Dendritic cell treated with granulocyte-macrophage colony-stimulating factor and Interleukin-4, amounts not matched to agents 40 ng/mL and 50 ng/mL, for 4 days (primary cell): ENCODE measurements around the gene DSN1.

Experiments used
- H3K27ac Mint-ChIP-seq: one replicate; pipeline ENCODE4 v1.8.0; 2022; ENCODE audit warnings: mild to moderate bottlenecking, mixed read lengths
- H3K27me3 Mint-ChIP-seq: one replicate; pipeline ENCODE4 v1.8.0; 2022; ENCODE audit warnings: mild to moderate bottlenecking, mixed read lengths
- H3K36me3 Mint-ChIP-seq: one replicate; pipeline ENCODE4 v1.8.0; 2022; ENCODE audit warnings: low read depth, mixed read lengths
- H3K4me1 Mint-ChIP-seq: one replicate; pipeline ENCODE4 v1.8.0; 2022; ENCODE audit warnings: low read depth, mixed read lengths
- H3K4me3 Mint-ChIP-seq: one replicate; pipeline ENCODE4 v1.8.0; 2022; ENCODE audit warnings: mild to moderate bottlenecking, moderate library complexity, mixed read lengths
- H3K9me3 Mint-ChIP-seq: one replicate; pipeline ENCODE4 v1.8.0; 2022; ENCODE audit warnings: mixed read lengths
- intact Hi-C: fragments of 100-400 bp; cut with micrococcal nuclease; formaldehyde crosslinking; loops from one replicate; pipeline ENCODE4 v1.15.0; 2022

DSN1 gene

GRCh38 chr20:36786246-36786645 lies 12.7 kb upstream of the DSN1 start:
- H3K27me3 Mint-ChIP-seq, result no peaks in the 10 kb centered on the region
- no peak overlapping the region for H3K27ac Mint-ChIP-seq
- H3K9me3 Mint-ChIP-seq, result no peaks in the 10 kb centered on the region
- intact Hi-C loops, result no loop called here
- H3K4me3 Mint-ChIP-seq, result no peak overlapping the region
- no peaks in the 10 kb centered on the region for H3K4me1 Mint-ChIP-seq
- peaks cover 76% of the 10 kb centered on the region for H3K36me3 Mint-ChIP-seq

- H3K27ac Mint-ChIP-seq, result no peak overlapping the region
- H3K27me3 Mint-ChIP-seq, result no peaks in the 10 kb centered on the region
- no peaks in the 10 kb centered on the region for H3K9me3 Mint-ChIP-seq
- no peak overlapping the region for H3K4me3 Mint-ChIP-seq
- peaks cover 74% of the 10 kb centered on the region for H3K36me3 Mint-ChIP-seq
- intact Hi-C loops, result no loop called here
- H3K4me1 Mint-ChIP-seq, result no peaks in the 10 kb centered on the region
Observed at GRCh38 chr20:36785308-36785707, 11.7 kb upstream of the DSN1 start.

GRCh38 chr20:36784900-36785299 lies 11.3 kb upstream of the DSN1 start:
- Mint-ChIP-seq H3K36me3 (peaks cover 78% of the 10 kb centered on the region), H3K4me1 (no peaks in the 10 kb centered on the region), H3K27me3 (no peaks in the 10 kb centered on the region), H3K27ac (no peak overlapping the region), H3K4me3 (no peak overlapping the region), H3K9me3 (no peaks in the 10 kb centered on the region)
- intact Hi-C loops, result no loop called here

- Mint-ChIP-seq H3K27ac (no peak overlapping the region), H3K9me3 (no peaks in the 10 kb centered on the region), H3K27me3 (no peaks in the 10 kb centered on the region), H3K4me3 (no peak overlapping the region), H3K36me3 (peaks cover 82% of the 10 kb centered on the region), H3K4me1 (peaks cover 1% of the 10 kb centered on the region)
- intact Hi-C loops, result no loop called here
Observed at GRCh38 chr20:36784116-36784515, 10.6 kb upstream of the DSN1 start.

- H3K27me3 Mint-ChIP-seq, result no peaks in the 10 kb centered on the region
- intact Hi-C loops, result loop anchor here (10.0 kb wide), 1 partner anchor 85 kb away; a partner anchor contains a TSS
- H3K36me3 Mint-ChIP-seq, result peaks cover 49% of the 10 kb centered on the region
- peaks cover 46% of the 10 kb centered on the region for H3K4me1 Mint-ChIP-seq
- H3K9me3 Mint-ChIP-seq, result no peaks in the 10 kb centered on the region
- H3K4me3 Mint-ChIP-seq, result no peak overlapping the region
- H3K27ac Mint-ChIP-seq, result peak overlapping the region; percentile 91
Observed at GRCh38 chr20:36779656-36780025, 6.1 kb upstream of the DSN1 start.

GRCh38 chr20:36778831-36779655 lies 5.5 kb upstream of the DSN1 start:
- peaks cover 46% of the 10 kb centered on the region for H3K36me3 Mint-ChIP-seq
- no peak overlapping the region for H3K4me3 Mint-ChIP-seq
- no peaks in the 10 kb centered on the region for H3K27me3 Mint-ChIP-seq
- peak overlapping the region; percentile 91 for H3K27ac Mint-ChIP-seq
- peaks cover 52% of the 10 kb centered on the region for H3K4me1 Mint-ChIP-seq
- intact Hi-C loops, result loop anchor here (10.0 kb wide), 1 partner anchor 86 kb away; a partner anchor contains a TSS
- no peaks in the 10 kb centered on the region for H3K9me3 Mint-ChIP-seq

- peak overlapping the region; percentile 91 for H3K27ac Mint-ChIP-seq
- intact Hi-C loops, result loop anchor here (10.0 kb wide), 1 partner anchor 87 kb away; a partner anchor contains a TSS
- no peaks in the 10 kb centered on the region for H3K27me3 Mint-ChIP-seq
- no peak overlapping the region for H3K4me3 Mint-ChIP-seq
- peaks cover 63% of the 10 kb centered on the region for H3K4me1 Mint-ChIP-seq
- peaks cover 37% of the 10 kb centered on the region for H3K36me3 Mint-ChIP-seq
- H3K9me3 Mint-ChIP-seq, result no peaks in the 10 kb centered on the region
Observed at GRCh38 chr20:36777576-36777975, 4.0 kb upstream of the DSN1 start.

GRCh38 chr20:36777167-36777566 lies 3.6 kb upstream of the DSN1 start:
- no peaks in the 10 kb centered on the region for H3K27me3 Mint-ChIP-seq

GRCh38 chr20:36775826-36776225 lies 2.3 kb upstream of the DSN1 start:
- no peaks in the 10 kb centered on the region for H3K9me3 Mint-ChIP-seq
- peaks cover 76% of the 10 kb centered on the region for H3K4me1 Mint-ChIP-seq
- no peak overlapping the region for H3K4me3 Mint-ChIP-seq
- H3K36me3 Mint-ChIP-seq, result peaks cover 32% of the 10 kb centered on the region
- peak overlapping the region; percentile 91 for H3K27ac Mint-ChIP-seq
- intact Hi-C loops, result loop anchor here (10.0 kb wide), 1 partner anchor 89 kb away; a partner anchor contains a TSS
- no peaks in the 10 kb centered on the region for H3K27me3 Mint-ChIP-seq

More at GRCh38 chr20:36777167-36777566, 3.6 kb upstream of the DSN1 start:
- Mint-ChIP-seq H3K36me3 (peaks cover 35% of the 10 kb centered on the region), H3K9me3 (no peaks in the 10 kb centered on the region), H3K27ac (peak overlapping the region; percentile 91), H3K4me1 (peaks cover 67% of the 10 kb centered on the region), H3K4me3 (no peak overlapping the region)
- intact Hi-C loops, result loop anchor here (10.0 kb wide), 1 partner anchor 88 kb away; a partner anchor contains a TSS

- H3K4me1 Mint-ChIP-seq, result peaks cover 76% of the 10 kb centered on the region
- intact Hi-C loops, result loop anchor here (10.0 kb wide), 1 partner anchor 90 kb away; a partner anchor contains a TSS
- H3K4me3 Mint-ChIP-seq, result peak overlapping the region; percentile 53
- no peaks in the 10 kb centered on the region for H3K9me3 Mint-ChIP-seq
- H3K36me3 Mint-ChIP-seq, result peaks cover 36% of the 10 kb centered on the region
- no peaks in the 10 kb centered on the region for H3K27me3 Mint-ChIP-seq
- peak overlapping the region; percentile 91 for H3K27ac Mint-ChIP-seq
Observed at GRCh38 chr20:36775196-36775595, 1.6 kb upstream of the DSN1 start.

- H3K9me3 Mint-ChIP-seq, result no peaks in the 10 kb centered on the region
- intact Hi-C loops, result loop anchor here (5.0 to 10.0 kb wide), 2 partner anchors 92 to 166 kb away; partner anchors contain the start of gene RAB5IF
- H3K4me3 Mint-ChIP-seq, result peak overlapping the region; percentile 83
- peaks cover 25% of the 10 kb centered on the region for H3K36me3 Mint-ChIP-seq
- no peaks in the 10 kb centered on the region for H3K27me3 Mint-ChIP-seq
- peak overlapping the region; percentile 91 for H3K27ac Mint-ChIP-seq
- H3K4me1 Mint-ChIP-seq, result peaks cover 65% of the 10 kb centered on the region
Observed at GRCh38 chr20:36773107-36773596, 411 bp downstream of the DSN1 start.

GRCh38 chr20:36770680-36771079 lies 2.9 kb downstream of the DSN1 start:
- Mint-ChIP-seq H3K4me3 (no peak overlapping the region), H3K36me3 (peaks cover 46% of the 10 kb centered on the region), H3K4me1 (peaks cover 40% of the 10 kb centered on the region), H3K27me3 (no peaks in the 10 kb centered on the region), H3K9me3 (no peaks in the 10 kb centered on the region), H3K27ac (no peak overlapping the region)
- intact Hi-C loops, result loop anchor here (5.0 to 10.0 kb wide), 2 partner anchors 94 to 163 kb away; partner anchors contain the start of gene RAB5IF

GRCh38 chr20:36768768-36769430 lies 4.7 kb downstream of the DSN1 start:
- H3K4me3 Mint-ChIP-seq, result no peak overlapping the region
- peaks cover 58% of the 10 kb centered on the region for H3K36me3 Mint-ChIP-seq
- no peak overlapping the region for H3K27ac Mint-ChIP-seq
- intact Hi-C loops, result no loop called here
- H3K9me3 Mint-ChIP-seq, result no peaks in the 10 kb centered on the region
- no peaks in the 10 kb centered on the region for H3K27me3 Mint-ChIP-seq
- peaks cover 22% of the 10 kb centered on the region for H3K4me1 Mint-ChIP-seq

GRCh38 chr20:36761125-36761524 lies 12.4 kb downstream of the DSN1 start:
- H3K27me3 Mint-ChIP-seq, result no peaks in the 10 kb centered on the region
- no peaks in the 10 kb centered on the region for H3K9me3 Mint-ChIP-seq
- no peak overlapping the region for H3K4me3 Mint-ChIP-seq
- H3K4me1 Mint-ChIP-seq, result peaks cover 26% of the 10 kb centered on the region
- peaks cover 28% of the 10 kb centered on the region for H3K36me3 Mint-ChIP-seq
- H3K27ac Mint-ChIP-seq, result peak overlapping the region; percentile 22
- intact Hi-C loops, result no loop called here
